ENCODE data around the gene HNRNPA1. TPM values are rescaled to one million over a fixed set of nuclear protein-coding genes. Genes with fewer than 3 reads are reported as not detected.
"Not testable (repeated sequence)": the region's sequence is repeated elsewhere in the genome, so short reads cannot be mapped to it uniquely, and the experiment has no call there.

HNRNPA1 gene
- polyA plus RNA-seq, 4 donors = 3,341 to 3,757 (median 3,663) TPM

DNA sequence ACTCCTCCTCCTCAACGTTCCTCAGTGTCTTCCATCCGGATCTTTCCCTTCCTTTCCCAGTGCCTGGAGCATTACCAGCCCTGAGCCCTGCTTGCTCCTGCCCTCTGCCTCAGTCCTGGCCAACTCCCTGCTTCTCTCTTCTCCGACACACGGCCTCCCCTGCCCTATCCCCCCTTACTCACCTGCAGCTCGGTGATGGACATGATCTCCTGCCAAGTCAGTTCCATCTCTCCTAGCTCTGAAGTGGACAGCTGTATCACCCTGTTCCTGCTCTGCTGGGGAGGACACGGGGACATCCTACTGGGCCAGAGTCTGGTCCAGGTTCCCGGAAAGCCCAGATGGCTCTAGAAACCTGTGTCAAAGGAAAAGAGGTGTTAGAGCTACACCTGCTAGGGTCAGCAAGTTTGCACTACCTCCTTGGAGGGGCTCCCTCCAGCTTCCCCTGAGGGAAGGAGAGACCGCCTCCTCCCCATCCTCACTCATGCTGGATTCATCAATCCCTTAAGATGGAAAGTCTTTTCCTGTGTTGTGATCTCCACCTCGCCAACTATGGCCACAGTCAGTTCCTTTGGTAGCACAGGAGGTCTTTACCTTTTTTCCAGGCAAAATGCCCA, 14.5 kb downstream of the HNRNPA1 start:
- DNase-seq (ENCODE audit: low read depth in 4 of 4, low spot score in 3 of 4) = no peak

DNA sequence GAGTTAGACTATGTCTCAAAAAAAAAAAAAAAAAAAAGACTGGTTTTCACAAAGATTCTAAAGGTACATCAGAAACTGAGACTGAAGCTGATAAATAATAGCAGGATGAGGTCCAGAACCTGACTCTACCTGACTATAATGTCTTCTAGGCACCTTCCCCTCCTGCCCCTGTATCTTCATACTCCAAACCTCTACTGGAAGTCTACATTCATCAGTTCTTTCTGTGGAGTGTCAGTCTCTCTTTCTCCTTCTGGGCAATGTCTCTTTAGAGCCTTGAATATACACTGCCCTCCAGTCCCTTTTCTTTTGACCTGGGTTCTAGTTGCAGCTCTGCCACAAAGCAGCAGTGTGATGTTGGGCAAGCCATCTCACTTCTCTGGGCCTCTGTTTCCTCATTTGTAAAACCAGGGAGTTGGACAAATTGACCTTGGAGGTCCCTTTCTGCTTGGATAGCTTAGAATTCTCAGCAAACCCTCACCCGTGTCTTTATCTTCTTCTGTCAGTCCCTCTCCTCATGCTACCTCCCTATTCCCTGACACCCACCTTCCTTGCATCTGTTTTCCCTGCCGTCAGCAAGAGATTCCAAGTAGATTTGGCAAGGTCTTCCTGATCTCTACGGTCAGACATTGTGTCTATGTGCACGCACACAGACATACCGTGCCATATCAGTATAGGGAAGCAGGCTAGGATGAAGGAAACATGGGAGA, 16.0 kb downstream of the HNRNPA1 start:
- DNase-seq (ENCODE audit: low read depth in 4 of 4, low spot score in 3 of 4) = no peak

DNA sequence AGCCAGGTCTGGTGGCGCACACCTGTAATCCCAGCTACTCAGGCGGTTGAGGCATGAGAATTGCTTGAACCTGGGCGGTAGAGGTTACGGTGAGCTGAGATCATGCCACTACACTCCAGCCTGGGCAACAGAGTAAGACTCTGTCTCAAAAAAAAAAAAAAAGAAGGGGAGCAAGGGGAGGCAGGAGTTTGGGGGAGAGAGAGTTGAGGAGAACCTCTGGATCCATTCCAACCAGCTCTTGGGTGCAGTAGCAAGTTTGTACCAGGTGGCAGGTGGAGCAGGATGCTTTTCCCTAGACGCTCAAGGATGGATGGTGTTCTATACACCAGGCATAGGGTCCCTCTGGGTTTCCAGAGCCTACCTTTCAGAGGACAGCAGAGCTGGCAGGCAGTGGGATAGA, 18.4 kb downstream of the HNRNPA1 start:
- DNase-seq (ENCODE audit: low read depth in 4 of 4, low spot score in 3 of 4) = no peak

DNA sequence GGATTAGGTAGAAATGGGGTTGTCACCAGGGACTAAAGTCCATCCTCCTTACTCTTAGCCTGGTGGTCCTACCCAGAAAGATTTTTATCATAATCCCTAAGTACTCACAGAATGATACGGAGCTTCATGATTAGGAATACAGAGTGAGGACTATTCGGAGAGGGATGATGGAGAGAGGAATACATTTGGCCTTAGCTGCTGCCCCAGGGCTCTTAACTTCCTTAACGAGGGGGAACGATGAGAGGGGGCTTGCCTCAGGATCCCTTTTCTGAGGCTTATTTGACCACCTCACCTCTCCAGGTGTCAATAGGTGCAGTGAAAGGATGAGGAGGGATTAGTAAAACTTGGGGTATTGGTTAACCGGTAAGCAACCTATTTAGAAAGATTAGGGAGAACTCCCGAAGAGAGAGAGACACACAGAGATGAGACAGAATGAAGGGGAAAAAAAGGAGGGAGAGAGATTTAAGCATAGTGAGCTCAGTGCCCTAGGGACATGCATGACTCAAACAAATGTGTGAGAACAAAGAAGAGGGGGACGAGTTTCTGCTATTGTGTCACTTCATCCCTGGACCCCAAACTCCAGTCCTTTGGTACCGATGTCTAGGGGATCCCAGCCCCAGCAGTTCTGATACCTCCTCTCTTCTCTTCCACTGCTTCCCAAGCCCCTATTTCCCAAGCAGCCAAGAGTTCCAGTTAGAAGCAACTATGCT, 19.1 kb downstream of the HNRNPA1 start:
- DNase-seq (ENCODE audit: low read depth in 4 of 4, low spot score in 3 of 4) = no peak

DNA sequence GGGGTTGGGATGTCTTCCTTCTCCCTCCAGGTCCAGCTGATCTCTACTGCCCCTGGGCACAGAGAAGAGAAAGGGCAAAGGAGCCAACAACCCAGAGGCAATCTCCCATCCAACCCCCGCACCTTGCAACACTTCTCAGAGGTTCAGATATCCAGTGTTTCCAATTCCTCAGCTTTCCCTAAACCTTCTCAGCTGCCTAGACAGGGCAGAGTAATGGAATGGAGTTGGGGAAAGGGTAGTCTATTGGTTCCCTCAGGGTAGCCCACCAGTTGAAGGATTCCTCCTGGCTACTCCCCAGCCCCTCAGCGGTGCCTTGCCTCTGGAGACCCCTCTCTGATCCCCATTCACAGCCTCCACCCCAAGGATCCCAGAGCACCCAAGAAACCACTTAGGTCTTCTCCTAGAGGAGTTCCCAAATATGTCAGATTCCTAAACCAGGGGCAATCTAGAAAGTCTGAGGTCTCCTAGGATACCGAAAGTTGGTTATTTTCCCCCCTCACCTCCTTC, 19.8 kb downstream of the HNRNPA1 start:
- no peak for DNase-seq (ENCODE audit: low read depth in 4 of 4, low spot score in 3 of 4)

DNA sequence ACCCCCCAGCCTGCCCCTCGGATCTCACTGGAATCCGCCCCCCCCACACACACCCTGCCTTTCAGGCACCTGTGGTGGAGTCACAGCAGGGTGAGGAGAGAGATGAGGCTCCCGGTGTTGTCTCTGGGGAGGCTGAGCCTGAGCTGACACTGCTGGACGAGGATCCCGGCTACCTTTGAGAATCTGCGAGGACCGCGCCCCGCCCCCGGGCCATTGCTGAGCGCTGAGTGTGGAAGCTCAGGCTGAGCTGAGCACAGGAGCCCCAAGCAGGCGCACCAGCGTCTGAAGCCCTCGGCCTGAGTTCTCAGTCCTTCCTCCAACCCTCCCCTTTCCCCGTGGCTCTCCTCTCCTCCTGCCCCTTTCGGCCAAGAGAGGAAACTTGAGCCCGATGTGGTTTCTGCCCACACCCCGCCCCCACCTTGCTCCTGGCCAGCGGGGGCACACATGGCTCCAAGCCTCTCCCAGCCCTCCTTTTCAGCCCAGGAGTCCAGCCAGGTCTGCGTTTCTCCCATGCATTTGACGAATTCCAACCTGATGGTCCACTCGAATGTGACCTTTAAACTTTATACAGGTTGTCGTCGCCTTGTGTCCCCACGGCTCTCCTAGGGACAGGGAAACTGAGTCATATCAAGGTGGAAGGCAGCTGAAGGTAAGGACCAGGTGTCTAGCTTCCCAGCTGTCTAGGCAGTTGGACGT, 20.4 kb downstream of the HNRNPA1 start, which contains the start of gene NFE2:
TSS of gene NFE2 (minus strand) at position 284 of the 696 bp plus-strand sequence. CDS start 5,767 bp downstream, outside the sequence.
- peak in 1 of 4 donors; percentile 66 for DNase-seq (ENCODE audit: low read depth in 4 of 4, low spot score in 3 of 4)

DNA sequence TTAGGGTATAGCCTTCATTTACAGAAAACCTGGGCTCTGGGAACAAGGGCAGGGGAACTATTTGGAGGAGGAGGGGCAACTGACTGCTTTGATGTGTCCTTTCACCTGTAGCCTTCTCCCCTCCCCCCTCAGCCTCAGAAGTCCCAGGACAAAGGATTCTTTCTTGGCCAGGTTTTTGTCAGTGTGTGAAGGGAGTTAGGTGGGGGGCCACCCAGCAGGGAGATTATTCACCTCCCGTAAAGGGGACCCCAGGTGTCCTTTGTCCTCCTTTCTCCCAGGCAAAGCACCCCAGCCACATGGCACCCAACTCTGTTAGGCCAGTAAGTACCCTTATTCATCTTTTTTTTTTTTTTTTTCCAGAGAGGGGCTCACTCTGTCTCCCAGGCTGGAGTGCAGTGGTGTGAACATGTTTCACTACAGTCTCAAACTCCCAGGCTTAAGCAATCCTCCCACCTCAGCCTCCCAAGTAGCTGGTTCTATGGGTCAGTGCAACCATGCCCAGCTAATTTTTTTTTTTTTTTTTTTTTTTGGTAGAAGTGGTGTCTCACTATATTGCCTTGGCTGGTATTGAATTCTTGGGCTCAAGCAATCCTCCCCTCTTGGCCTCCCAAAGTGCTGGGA, 21.0 kb downstream of the HNRNPA1 start:
- no peak for DNase-seq (ENCODE audit: low read depth in 4 of 4, low spot score in 3 of 4)

DNA sequence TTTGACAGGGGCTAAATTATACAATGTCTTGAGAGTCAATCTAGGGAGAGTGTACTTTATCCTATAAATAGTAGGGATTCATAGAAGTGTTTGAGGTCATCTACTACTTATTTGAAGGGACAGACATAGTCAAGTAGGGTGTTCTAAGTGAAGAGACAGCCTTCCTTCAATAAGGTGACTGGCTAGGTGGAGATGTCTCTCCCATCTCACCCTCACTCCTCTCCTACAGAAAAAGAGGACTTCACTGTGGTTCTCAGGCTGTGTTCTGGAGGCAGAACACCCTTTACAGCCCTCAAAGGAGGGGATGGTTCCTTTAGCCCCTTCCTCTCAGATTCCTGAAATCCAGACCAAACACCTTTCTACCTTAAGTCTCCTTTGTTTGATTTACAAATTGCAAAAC, 23.1 kb downstream of the HNRNPA1 start:
- DNase-seq (ENCODE audit: low read depth in 4 of 4, low spot score in 3 of 4) = no peak

DNA sequence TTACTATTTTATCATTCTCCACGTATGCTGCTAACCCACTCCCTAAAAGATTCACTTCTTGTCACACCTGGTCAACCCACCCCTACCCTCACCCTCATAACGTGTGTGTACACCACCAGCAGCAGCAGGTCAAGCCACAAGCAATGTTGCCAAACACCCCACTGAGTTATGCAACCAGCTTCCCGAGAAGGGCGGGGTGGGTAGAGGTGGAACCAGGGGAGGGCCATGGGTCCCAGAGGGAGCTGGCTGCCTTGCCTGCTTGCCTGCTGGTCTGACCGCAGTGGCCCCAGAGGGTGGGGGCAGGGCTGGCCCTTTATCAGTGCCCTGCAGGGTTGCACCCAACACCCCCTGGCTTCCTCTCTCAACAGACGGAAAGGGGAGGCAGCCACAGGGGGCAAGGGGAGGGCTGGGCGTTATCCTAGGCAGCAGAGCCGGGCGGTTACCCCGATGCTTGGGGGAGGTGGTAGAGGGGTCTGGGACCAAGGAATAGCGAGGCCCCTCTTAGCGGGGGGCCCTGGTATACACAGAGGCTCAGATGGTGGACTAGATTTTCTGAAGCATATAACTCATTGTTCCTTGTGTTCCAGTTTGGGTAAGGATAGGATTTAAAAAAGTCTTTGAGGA, 23.8 kb downstream of the HNRNPA1 start:
- no peak for DNase-seq (ENCODE audit: low read depth in 4 of 4, low spot score in 3 of 4)

DNA sequence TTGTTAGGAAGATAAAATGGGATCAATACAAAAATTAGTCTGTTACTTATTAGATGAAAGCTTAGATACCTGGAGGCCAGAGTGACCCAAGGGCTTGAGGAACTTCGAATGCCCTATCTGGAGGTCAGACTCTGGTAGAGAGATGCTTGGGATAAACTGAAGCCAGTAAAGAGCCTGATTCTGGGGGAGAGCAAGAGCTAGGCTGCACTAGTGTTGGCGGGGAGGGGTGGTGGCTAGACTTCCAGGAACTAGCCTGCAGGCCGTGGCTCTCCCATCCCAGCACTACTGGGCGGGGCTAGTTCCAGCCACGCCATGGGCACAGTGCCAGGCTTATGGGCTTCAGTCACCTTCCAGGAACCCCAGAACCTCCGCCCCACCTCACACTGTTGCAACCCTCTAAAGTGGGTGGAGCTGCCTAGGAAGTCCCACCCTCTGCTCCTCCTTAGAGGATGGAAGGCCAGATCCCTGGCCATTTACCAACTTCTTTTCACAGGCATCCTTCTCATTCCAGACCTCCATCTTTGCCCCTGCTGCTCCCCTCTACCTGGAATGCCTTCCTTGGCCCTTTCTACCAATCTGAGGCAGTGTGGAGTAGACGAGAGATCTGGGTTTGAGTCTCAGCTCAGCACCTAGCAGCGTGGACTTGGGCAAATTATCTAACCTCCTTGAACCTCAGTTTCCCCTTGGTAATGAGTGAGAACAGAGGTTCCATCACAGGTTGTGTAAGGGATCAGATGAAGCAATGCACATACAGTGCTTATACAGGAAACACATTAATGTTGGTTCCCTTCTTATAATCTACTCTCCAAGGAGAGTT, 26.6 kb downstream of the HNRNPA1 start:
- no peak for DNase-seq (ENCODE audit: low read depth in 4 of 4, low spot score in 3 of 4)

DNA sequence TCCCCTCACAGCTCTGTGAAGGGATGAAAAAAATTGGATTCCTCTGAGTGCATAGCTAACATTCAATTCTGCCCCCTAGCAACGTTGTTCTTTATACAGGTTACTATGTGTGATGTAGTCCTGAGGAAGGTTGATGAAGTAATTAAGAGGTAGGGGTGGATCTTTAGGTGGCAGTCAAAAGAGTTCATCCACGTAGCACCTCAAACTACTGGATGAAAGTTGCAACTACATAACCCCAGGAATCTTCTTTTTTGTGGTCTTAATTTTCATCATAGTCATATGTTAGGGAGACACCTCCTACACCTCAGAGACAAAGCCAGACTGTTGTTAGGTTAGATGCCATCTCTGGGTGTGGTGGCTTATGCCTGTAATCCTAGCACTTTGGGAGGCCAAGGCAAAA, 30.5 kb downstream of the HNRNPA1 start:
- no peak for DNase-seq (ENCODE audit: low read depth in 4 of 4, low spot score in 3 of 4)

DNA sequence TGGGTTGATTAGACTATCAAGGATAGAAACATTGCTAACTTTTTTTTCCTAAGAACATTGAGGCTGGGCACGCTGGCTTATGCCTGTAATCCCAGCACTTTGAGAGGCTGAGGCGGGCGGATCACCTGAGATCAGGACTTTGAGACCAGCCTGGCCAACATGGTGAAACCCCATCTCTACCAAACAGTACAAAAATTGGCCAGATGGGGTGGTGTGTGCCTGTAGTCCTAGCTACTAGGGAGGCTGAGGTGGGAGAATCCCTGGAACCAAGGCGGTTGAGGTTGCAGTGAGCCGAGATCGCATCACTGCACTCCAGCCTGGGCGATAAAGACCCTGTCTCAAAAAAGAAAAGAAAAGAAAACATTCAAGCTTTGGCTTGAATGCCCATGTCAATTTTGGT, 31.8 kb downstream of the HNRNPA1 start:
- DNase-seq (ENCODE audit: low read depth in 4 of 4, low spot score in 3 of 4) = not testable (repeated sequence)

DNA sequence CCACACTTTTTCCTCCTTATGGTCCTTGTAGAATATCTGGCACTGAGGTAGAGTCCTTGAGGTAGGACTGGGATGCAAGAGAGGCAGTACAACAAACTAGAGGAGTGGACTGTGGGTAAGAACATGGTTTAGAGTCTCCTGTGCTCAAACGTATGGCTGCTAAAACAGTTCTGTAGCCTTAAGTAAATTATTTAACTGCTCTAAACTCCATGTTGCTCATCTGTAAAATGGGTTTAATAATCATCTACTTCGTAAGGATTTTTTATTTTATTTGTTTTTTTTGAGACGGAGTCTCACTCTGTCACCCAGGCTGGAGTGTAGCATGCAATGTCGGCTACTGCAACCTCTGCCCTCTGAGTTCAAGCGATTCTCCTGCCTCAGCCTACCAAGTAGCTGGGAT, 40.8 kb downstream of the HNRNPA1 start:
- DNase-seq (ENCODE audit: low read depth in 4 of 4, low spot score in 3 of 4) = no peak

DNA sequence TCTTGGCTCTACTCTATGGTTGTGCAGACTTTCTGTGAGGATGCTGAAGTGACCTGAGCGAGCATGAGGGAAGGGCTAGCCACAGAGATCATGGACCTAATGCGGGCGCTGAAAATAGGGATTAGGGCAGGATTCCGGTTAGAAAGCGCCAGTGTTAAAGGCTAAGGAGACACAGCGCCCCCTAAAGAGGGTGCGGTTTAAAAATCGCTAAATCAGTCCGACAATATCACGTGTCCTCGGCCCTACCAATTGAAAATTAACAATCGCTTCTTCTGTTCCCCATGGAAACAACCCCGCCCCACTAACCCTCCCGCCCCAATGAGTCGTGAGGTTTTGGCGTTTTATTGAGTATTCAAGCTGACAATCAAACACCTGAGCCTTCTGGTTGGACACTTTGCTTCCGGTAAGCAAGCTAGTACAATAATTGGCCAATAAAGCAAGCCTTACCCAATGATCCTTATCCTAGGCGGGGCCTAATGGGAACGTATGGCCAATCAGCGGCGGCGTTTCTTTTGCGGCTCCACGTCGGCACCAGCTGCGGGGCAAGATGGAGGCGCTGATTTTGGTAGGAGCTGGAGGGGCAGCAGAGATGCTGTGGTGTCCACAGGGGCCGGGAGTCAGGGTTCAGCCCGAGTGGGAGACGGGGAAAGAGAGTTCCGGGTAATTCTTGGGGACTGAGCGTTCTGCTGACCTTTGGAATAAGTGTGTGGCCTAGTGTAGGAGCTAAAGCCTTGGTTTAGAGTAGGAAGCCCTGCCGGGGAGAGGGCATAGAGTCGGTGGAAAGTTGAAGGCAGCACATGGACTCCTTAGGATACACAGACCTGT, 44.3 kb downstream of the HNRNPA1 start, which contains the start of gene COPZ1:
TSS of gene COPZ1 (plus strand) at position 515 of the 825 bp plus-strand sequence. CDS start at position 548, 33 bp downstream.
- DNase-seq (ENCODE audit: low read depth in 4 of 4, low spot score in 3 of 4) = peak; percentile 91 to 99 (median 98)

DNA sequence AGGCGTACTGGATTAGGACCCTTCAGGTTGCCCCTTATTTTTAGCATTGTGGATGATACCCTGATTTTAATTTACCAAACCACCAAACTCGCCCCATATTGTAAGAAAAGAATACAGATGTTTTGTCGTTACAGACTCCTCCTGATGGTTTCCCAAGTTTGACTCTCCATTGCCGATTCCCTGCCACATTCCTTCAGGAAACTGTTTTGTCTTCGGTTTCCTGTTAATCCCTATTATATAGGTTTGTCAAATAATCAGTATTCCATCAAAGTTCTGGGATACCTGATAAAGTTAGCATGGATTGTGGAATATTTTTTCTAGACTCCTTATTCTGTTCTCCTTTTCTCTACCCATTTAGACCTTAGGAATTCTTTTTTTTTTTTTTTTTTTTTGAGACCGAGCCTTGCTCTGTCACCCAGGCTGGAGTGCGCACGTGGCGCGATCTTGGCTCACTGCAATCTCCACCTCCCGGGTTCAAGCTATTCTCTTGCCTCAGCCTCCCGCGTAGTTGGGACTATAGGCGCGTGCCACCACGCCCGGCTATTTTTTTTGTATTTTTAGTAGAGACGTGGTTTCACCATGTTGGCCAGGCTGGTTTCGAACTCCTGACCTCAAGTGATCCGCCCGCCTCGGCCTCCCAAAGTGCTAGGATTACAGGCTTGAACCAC, 45.0 kb downstream of the HNRNPA1 start:
- DNase-seq (ENCODE audit: low read depth in 4 of 4, low spot score in 3 of 4) = not testable (repeated sequence)

DNA sequence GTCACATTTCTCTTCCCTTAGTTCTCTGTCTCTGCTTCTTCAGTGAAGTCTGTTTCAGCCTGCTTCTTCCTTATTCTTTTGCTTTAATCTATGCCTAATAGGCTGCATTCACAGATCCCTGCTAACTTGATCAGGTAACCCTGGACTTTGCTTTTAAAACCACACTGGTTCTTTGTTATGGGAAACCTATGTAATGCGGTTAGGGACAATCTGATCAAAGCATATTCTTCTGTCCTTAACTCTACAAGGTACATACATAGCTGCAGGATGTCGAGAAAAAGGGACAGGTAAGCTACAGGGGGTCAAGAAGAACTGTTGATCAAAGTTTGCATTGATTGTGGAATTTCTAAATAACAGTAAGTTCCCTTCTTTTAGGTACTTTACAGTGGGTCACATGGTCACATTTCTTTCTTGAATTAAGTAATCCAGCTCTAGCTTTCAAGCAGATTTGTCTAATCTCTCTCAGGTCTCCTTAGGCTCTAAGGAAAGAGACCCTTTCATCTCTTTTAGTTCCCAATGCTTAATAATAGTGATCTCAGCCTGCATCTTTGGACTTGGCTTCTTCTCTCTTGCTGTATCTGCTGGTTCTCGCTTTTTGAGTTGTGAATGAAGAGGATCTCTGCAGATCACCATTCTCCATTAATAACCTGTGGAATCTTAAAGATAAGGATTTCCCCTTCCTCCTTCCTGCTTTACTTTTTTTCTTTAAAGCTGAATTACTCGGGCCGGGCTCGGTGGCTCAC, 48.2 kb downstream of the HNRNPA1 start:
- DNase-seq (ENCODE audit: low read depth in 4 of 4, low spot score in 3 of 4) = no peak

DNA sequence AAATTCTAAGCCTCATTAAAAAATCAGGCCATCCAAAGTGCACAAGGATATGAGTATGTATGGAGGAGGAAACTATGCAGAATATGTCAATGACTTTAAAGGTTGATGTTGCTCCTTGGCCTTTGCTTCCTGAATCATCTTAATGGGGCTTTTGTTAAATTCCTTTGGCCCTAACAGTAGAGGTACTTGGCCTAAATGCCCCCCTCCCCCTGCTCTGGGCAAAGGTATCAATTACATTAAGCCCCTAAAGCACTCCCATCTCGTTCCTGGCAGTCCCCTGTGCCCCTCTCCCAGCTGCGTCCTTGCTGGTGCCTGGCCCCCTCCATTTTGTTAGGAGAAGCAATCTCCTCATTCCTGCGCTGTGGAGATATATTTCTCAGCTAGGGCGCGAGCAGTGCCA, 49.2 kb downstream of the HNRNPA1 start:
- no peak for DNase-seq (ENCODE audit: low read depth in 4 of 4, low spot score in 3 of 4)

All from right renal pelvis (tissue), 4 donors.